ENCODE results near the gene SIRPA. TPM values are rescaled to one million over a fixed set of nuclear protein-coding genes. Genes with fewer than 3 reads are reported as not detected.

The SIRPA gene
- total RNA-seq, 1 experiment from 2014 or later = 6.0 TPM

- H2BK5ac ChIP-seq (ENCODE audit: insufficient read length, low read length) = no peak overlapping the region
Observed at GRCh38 chr20:1899241-1899525, 4.0 kb downstream of the SIRPA start.

More at GRCh38 chr20:1899241-1899525, 4.0 kb downstream of the SIRPA start:
- no peak overlapping the region for H3K56ac ChIP-seq (ENCODE audit: insufficient read length, low read depth, low read length)
- no peak overlapping the region for H3K27ac Mint-ChIP-seq
- H3K9me3 ChIP-seq (ENCODE audit: control insufficient read depth, low read depth, low read length) = no peaks in the 10 kb centered on the region
- H3K9me3 Mint-ChIP-seq = no peaks in the 10 kb centered on the region
- H3K27ac ChIP-seq (ENCODE audit: insufficient read length, low read depth, low read length) = no peak overlapping the region
- H3T11ph ChIP-seq (ENCODE audit: low read length) = no peak overlapping the region
- H3K79me1 ChIP-seq (ENCODE audit: insufficient read depth, low read depth, low read length, poor library complexity, severe bottlenecking) = no peaks in the 10 kb centered on the region
- H2BK15ac ChIP-seq (ENCODE audit: low read depth, low read length) = no peak overlapping the region
- no peak for DNase-seq
- H3K4me2 ChIP-seq (ENCODE audit: insufficient read depth, insufficient read length, low read length) = no peak overlapping the region
- no peaks in the 10 kb centered on the region for H4K20me1 ChIP-seq (ENCODE audit: control insufficient read depth, insufficient read depth, insufficient read length)
- no peaks in the 10 kb centered on the region for H3K79me2 ChIP-seq (ENCODE audit: insufficient read depth, low read length)
- no peak for TF ChIP-seq CTCF (conservative IDR thresholded peaks at IDR 0.05)
- H3K4me3 Mint-ChIP-seq = peak overlapping the region in 1 of 2 experiments; percentile 2; a peak in 1 of 5 replicates
- no peak overlapping the region for H3K23ac ChIP-seq (ENCODE audit: insufficient read length, low read depth, low read length)
- H3K27me3 ChIP-seq (ENCODE audit: insufficient read depth, low read length) = peaks cover 10% of the 10 kb centered on the region
- no peak overlapping the region for H3K14ac ChIP-seq (ENCODE audit: insufficient read depth, low read length)
- H3K4me1 ChIP-seq (ENCODE audit: insufficient read depth, low read length) = no peaks in the 10 kb centered on the region; the same call in 1 of the 2 replicates
- H2AFZ ChIP-seq (ENCODE audit: low read length) = no peak overlapping the region
- no peak overlapping the region for H3K9ac ChIP-seq (ENCODE audit: extremely low read depth, insufficient read length, low read length)
- H3K23me2 ChIP-seq (ENCODE audit: insufficient read length, low read depth, low read length, poor library complexity, severe bottlenecking) = peaks cover 9% of the 10 kb centered on the region
- WGBS (ENCODE audit: extremely low coverage, insufficient read length, low lambda C conversion rate) = no CpG with 5 or more reads among the region's 6 CpGs
- H4K8ac ChIP-seq (replicated peaks; ENCODE audit: insufficient read length, low read depth, low read length) = no peak overlapping the region
- H2AK5ac ChIP-seq (ENCODE audit: insufficient read length, low read length) = no peak overlapping the region
- no peak overlapping the region for H3K18ac ChIP-seq (ENCODE audit: insufficient read length, low read depth, low read length)
- peaks cover 0 to 3% (median 0%) of the 10 kb centered on the region in 3 experiments; a peak in 1 of 7 replicates for H3K36me3 Mint-ChIP-seq (ENCODE audit: insufficient read depth in 1 of 3, low read depth in 3 of 3)
- no peak overlapping the region for H2BK20ac ChIP-seq (ENCODE audit: low read depth, low read length, poor library complexity, severe bottlenecking)
- H3K4ac ChIP-seq (ENCODE audit: low read depth, low read length) = no peak overlapping the region
- no peak overlapping the region for H2BK12ac ChIP-seq (ENCODE audit: insufficient read length, low read depth, low read length)
- peaks cover 37 to 43% of the 10 kb centered on the region in 2 experiments for H3K4me1 Mint-ChIP-seq
- H2BK120ac ChIP-seq (ENCODE audit: low read depth, low read length, poor library complexity, severe bottlenecking) = no peak overlapping the region
- H4K5ac ChIP-seq (ENCODE audit: insufficient read length, low read depth, low read length) = no peak overlapping the region
- H3K27me3 Mint-ChIP-seq (ENCODE audit: low read depth) = peaks cover 44% of the 10 kb centered on the region
- H4K91ac ChIP-seq (ENCODE audit: insufficient read length, low read depth, low read length) = no peak overlapping the region

All from H9 (cell line).